ENCODE data around the gene CFHR2.
"Not testable (repeated sequence)": the region's sequence is repeated elsewhere in the genome, so short reads cannot be mapped to it uniquely, and the experiment has no call there.

The CFHR2 gene

DNA sequence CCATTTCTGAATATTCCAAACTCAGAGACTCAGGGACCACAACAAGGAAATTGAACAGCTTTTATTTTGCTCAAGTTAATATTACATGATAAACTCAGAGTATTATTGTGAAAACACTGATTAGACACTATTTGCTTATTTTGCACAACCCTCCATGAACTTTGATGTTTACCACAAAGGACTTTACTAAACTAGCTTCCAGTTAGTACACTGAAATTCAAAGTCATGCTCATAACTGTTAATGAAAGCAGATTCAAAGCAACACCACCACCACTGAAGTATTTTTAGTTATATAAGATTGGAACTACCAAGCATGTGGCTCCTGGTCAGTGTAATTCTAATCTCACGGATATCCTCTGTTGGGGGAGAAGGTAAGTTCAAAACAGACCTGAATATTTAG lies at the start of gene CFHR2:
CFHR2 (plus strand) TSS at position 171 of the 400 bp plus-strand sequence; CDS start at position 314, 143 bp downstream.
- not testable (repeated sequence) for H3K9me3 ChIP-seq (ENCODE audit: control insufficient read depth, insufficient read depth, low read length); H3K9ac ChIP-seq (ENCODE audit: low read depth, low read length); H3K36me3 ChIP-seq (ENCODE audit: insufficient read depth, low read length); H3K4me1 ChIP-seq (ENCODE audit: insufficient read depth, low read length)

DNA sequence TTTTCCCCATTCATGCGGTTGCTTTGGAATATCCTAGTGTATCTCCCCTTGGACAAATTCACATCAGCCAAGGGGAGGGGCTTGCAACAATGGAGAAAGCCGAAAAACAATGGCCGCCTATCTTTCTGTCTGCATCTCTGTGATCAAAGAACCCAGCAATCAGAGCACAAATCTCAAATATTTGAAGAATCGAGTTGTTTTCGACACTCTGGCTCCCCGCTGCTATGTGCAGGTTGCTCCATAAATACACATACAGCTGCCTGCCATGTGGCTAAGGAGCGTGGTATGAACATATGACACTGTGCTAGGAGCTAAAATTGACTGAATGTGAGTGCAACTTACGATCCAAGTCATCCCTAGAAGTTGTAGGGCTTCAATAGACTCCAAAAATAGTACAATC lies 47.2 kb upstream of the CFHR2 start:
- Histone ChIP-seq H3K4me1 (ENCODE audit: insufficient read depth, low read length) (no peaks in the 10 kb centered on the region), H3K9me3 (ENCODE audit: control insufficient read depth, insufficient read depth, low read length) (no peaks in the 10 kb centered on the region), H3K9ac (ENCODE audit: low read depth, low read length) (no peak overlapping the region), H3K36me3 (ENCODE audit: insufficient read depth, low read length) (no peaks in the 10 kb centered on the region)

DNA sequence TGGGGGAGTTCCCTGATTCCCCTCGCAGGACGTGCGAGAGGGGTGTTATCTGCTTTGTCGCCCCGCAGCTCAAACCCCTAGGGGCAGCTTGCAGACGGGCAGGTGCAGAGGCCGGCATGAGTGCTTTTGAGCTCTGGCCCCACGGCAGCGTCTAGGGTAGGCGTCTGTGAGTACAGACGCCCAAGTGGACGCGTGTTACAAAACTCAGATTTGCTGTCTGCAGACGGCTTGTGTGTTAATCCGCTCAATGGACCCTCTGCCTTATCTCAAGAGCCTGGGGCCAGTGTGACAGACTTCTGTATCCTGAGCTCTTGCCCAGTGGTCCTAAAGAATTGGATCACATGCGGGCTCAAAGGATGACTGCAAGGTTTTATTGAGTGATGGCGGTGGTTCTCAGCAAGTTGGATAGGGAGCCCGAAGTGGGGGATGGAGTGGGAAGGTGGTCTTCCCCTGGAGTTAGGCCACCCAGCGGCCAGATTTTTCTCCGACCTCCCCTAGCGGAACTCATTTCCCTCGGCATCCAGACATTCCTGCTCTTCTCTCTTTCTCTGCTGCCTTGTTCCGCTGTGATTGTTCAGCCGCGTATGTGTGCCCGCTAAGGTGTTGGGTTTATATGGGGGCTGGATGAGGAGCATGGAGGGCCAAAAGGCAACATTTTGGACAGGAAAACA lies 46.2 kb upstream of the CFHR2 start:
- Histone ChIP-seq H3K36me3 (ENCODE audit: insufficient read depth, low read length) (no peaks in the 10 kb centered on the region), H3K9me3 (ENCODE audit: control insufficient read depth, insufficient read depth, low read length) (no peaks in the 10 kb centered on the region)

DNA sequence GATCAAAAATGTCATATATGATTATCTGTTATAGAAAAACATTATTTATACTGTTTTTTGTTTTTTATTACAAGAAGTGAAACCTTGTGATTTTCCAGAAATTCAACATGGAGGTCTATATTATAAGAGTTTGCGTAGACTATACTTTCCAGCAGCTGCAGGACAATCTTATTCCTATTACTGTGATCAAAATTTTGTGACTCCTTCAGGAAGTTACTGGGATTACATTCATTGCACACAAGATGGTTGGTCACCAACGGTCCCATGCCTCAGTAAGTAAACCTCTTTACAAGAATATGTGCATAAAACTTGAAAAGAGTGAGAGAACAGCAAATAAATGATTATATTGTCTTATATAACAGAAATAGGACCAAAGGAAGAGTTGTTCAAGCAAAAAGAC lies 41.2 kb upstream of the CFHR2 start:
- Histone ChIP-seq H3K9ac (ENCODE audit: low read depth, low read length) (no peak overlapping the region), H3K36me3 (ENCODE audit: insufficient read depth, low read length) (no peaks in the 10 kb centered on the region), H3K4me1 (ENCODE audit: insufficient read depth, low read length) (peaks cover 12% of the 10 kb centered on the region; the same call in 1 of the 2 replicates), H3K9me3 (ENCODE audit: control insufficient read depth, insufficient read depth, low read length) (no peaks in the 10 kb centered on the region)

More for the DNA sequence above, 46.2 kb upstream of the CFHR2 start:
- Histone ChIP-seq H3K9ac (ENCODE audit: low read depth, low read length) (no peak overlapping the region), H3K4me1 (ENCODE audit: insufficient read depth, low read length) (no peaks in the 10 kb centered on the region)

DNA sequence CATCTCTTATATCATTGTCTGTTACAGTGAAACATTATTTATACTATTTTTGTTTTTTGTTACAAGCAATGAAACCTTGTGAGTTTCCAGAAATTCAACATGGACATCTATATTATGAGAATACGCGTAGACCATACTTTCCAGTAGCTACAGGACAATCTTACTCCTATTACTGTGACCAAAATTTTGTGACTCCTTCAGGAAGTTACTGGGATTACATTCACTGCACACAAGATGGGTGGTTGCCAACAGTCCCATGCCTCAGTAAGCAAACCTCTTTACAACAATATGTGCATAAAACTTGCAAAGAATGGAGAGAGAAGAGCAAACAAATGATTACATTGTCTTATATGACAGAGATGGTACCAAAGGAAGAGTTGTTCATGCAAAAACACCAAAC lies 33.3 kb upstream of the CFHR2 start:
- Histone ChIP-seq H3K9me3 (ENCODE audit: control insufficient read depth, insufficient read depth, low read length) (no peaks in the 10 kb centered on the region), H3K9ac (ENCODE audit: low read depth, low read length) (no peak overlapping the region), H3K36me3 (ENCODE audit: insufficient read depth, low read length) (no peaks in the 10 kb centered on the region), H3K4me1 (ENCODE audit: insufficient read depth, low read length) (peaks cover 4% of the 10 kb centered on the region; the same call in 1 of the 2 replicates)

DNA sequence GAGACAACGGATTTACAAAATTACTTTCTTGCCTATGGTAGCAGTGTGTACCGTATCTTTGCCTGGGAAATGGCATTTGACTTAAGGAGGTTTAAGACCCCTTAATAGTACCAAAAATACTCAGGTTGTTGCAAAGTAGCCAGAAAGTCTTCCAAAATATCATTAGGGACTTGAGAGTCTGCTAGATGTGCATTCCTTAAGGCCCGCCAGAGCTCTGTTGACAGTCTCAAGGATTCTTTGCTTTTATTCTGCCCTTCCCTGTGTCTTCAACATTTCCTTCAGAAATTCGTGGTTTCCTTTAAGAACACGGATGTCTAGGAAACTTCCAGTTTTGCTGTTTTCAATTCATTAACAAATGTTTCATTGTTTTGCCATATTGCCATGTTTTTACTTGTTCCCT lies 31.3 kb upstream of the CFHR2 start:
- H3K9ac ChIP-seq (ENCODE audit: low read depth, low read length); H3K4me1 ChIP-seq (ENCODE audit: insufficient read depth, low read length); H3K36me3 ChIP-seq (ENCODE audit: insufficient read depth, low read length); H3K9me3 ChIP-seq (ENCODE audit: control insufficient read depth, insufficient read depth, low read length): not testable (repeated sequence)

DNA sequence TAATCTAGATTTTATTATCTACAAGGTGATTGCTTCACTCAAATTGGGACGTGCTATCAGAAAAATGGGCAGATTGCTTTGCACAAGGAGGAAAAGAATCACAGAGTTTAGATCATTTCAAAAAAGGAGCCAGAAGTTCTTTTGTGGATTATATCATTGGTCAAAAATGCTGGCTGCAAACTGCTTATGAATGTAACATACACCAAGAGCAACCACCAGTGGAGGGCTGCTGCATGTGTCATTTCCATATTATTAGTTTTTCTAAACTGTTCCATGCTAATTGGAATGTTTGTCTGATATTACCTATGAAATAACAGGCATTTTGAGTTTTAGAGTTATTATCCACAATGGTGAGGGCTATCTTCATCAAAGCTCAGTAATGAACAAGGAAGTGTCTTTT lies 16.7 kb upstream of the CFHR2 start:
- not testable (repeated sequence) for H3K9ac ChIP-seq (ENCODE audit: low read depth, low read length)

DNA sequence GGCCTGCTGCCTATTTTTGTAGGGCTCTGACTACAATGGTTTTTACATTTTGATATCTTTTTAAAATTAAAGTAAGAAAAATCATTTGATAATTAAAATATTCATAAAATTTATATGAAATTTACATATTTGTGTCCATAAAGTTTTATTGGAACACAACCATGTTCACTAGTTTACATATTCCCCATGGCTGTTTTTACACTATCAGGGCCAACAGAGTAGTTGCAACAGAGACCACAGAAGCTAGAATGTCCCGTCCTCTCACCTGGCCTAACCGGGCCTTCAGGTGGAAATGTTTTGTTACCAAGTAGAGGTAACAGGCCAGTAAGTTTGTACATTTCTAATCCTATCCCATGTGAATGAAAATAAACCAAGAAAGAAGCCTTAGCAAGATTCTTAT lies 10.7 kb upstream of the CFHR2 start:
- H3K4me1 ChIP-seq (ENCODE audit: insufficient read depth, low read length); H3K9me3 ChIP-seq (ENCODE audit: control insufficient read depth, insufficient read depth, low read length); H3K9ac ChIP-seq (ENCODE audit: low read depth, low read length); H3K36me3 ChIP-seq (ENCODE audit: insufficient read depth, low read length): not testable (repeated sequence)

More for the DNA sequence above, 16.7 kb upstream of the CFHR2 start:
- not testable (repeated sequence) for H3K36me3 ChIP-seq (ENCODE audit: insufficient read depth, low read length); H3K9me3 ChIP-seq (ENCODE audit: control insufficient read depth, insufficient read depth, low read length); H3K4me1 ChIP-seq (ENCODE audit: insufficient read depth, low read length)

DNA sequence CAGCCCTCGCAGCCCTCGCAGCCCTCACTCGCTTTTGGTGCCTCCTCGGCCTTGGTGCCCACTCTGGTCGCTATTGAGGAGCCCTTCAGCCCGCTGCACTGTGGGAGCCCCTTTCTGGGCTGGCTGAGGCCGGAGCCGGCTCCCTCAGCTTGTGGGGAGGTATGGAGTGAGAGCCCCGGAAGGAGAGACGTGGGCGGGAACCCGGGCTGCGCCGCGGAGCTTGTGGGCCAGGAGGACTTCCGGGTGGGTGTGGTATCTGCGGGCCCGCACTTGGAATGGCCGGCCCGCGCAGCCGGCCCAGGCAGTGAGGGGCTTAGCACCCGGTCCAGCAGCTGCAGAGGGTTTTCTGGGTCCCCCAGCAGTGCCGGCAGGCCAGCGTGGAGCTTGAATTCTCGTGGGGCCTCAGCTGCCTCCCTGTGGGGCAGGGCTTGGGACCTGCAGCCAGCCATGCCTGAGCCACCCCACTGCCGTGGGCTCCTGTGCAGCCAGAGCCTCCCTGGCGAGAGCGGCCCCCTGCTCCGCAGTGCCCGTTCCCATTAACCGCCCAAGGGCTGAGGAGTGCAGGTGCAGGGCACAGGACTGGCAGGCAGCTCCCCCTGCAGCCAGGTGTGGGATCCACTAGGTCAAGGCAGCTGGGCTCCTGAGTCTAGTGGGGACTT lies 9.9 kb upstream of the CFHR2 start:
- Histone ChIP-seq H3K36me3 (ENCODE audit: insufficient read depth, low read length) (no peaks in the 10 kb centered on the region), H3K4me1 (ENCODE audit: insufficient read depth, low read length) (no peaks in the 10 kb centered on the region), H3K9me3 (ENCODE audit: control insufficient read depth, insufficient read depth, low read length) (no peaks in the 10 kb centered on the region), H3K9ac (ENCODE audit: low read depth, low read length) (no peak overlapping the region)

DNA sequence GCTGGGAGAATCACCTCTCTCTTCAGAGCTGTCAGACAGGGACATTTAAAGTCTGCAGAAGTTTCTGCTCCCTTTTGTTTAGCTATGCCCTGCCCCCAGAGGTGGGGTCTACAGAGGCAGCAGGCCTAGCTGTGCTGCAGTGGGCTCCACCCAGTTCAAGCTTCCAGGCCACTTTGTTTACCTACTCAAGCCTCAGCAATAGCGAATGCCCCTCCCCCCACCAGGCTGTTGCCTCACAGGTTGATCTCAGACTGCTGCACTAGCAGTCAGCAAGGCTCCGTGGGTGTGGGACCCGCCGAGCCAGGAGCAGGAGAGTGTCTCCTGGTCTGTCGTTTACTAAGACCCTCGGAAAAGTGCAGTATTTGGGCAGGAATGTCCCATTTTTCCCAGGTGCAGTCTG lies 2.1 kb upstream of the CFHR2 start:
- H3K4me1 ChIP-seq (ENCODE audit: insufficient read depth, low read length); H3K36me3 ChIP-seq (ENCODE audit: insufficient read depth, low read length); H3K9ac ChIP-seq (ENCODE audit: low read depth, low read length); H3K9me3 ChIP-seq (ENCODE audit: control insufficient read depth, insufficient read depth, low read length): not testable (repeated sequence)

DNA sequence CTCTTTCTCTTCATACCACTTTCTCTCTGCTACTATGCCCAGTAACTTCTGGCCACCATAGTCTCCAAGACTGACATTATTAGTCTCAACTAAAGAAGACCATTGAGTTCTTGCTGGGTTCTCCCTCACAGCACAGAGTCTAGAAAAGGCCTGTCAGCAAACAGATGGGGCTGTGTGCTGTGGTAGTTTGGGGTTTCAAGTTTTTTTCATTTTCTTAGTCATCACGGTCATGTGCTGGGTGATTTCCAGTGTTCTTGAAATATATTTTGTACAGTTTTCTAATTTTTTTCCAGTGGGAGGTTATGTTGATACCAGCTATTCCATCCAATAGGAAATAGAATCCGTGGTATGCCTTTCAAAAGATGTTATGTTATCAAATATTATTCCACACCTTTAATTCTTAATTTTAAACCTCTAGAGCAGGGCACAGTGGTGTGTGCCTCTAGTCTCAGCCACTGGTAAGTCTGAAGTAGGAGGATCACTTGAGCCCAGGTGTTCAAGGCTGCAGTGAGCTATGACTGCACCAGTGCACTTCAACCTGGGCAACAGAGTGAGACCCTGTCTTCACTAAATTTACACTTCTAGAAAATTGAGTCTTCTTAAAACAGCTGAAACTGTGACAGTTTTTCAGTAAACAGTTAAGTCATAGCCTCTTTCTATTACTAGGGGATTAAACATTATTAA lies 8.3 kb downstream of the CFHR2 start:
- no peaks in the 10 kb centered on the region for H3K36me3 ChIP-seq (ENCODE audit: insufficient read depth, low read length)
- no peaks in the 10 kb centered on the region for H3K9me3 ChIP-seq (ENCODE audit: control insufficient read depth, insufficient read depth, low read length)
- H3K4me1 ChIP-seq (ENCODE audit: insufficient read depth, low read length): no peaks in the 10 kb centered on the region
- H3K9ac ChIP-seq (ENCODE audit: low read depth, low read length): no peak overlapping the region

DNA sequence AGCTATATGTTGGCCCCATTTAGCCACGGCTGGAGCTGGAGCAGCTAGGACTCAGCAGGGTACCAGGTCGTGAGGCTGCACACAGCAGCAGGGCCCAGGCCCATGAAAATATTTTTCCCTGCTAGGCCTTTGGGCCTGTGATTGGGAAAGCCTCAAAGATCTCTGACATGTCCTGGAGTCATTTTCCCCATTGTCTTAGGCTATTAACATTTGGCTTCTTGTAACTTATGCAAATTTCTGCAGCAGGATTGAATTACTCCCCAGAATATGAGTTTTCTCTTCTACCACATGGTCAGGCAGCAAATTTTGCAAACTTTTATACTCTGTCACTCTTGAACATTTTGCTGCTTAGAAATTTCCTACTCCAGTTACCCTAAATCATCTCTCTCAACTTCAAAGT lies 11.2 kb downstream of the CFHR2 start:
- no peaks in the 10 kb centered on the region for H3K9me3 ChIP-seq (ENCODE audit: control insufficient read depth, insufficient read depth, low read length)
- no peaks in the 10 kb centered on the region for H3K4me1 ChIP-seq (ENCODE audit: insufficient read depth, low read length)
- H3K9ac ChIP-seq (ENCODE audit: low read depth, low read length): no peak overlapping the region
- H3K36me3 ChIP-seq (ENCODE audit: insufficient read depth, low read length): no peaks in the 10 kb centered on the region

DNA sequence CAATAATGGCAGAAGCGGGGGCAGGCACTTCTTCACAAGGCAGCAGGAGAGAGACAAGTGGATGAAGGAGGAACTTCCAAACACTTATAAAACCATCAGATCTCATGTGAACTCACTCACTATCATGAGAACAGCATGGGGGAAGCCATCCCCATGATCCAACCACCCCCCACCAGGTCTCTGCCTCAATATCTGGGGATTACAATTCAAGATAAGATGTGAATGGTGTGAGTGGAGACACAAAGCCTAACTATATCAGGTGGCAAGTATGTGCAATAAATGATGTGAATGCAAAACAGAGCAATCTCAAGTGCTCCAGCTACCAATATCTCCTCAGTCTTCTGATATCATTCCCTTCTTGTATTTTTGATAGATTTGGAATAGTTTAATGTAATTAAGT lies 12.4 kb downstream of the CFHR2 start:
- H3K9me3 ChIP-seq (ENCODE audit: control insufficient read depth, insufficient read depth, low read length): no peaks in the 10 kb centered on the region
- H3K9ac ChIP-seq (ENCODE audit: low read depth, low read length): no peak overlapping the region
- no peaks in the 10 kb centered on the region for H3K4me1 ChIP-seq (ENCODE audit: insufficient read depth, low read length)
- no peaks in the 10 kb centered on the region for H3K36me3 ChIP-seq (ENCODE audit: insufficient read depth, low read length)

DNA sequence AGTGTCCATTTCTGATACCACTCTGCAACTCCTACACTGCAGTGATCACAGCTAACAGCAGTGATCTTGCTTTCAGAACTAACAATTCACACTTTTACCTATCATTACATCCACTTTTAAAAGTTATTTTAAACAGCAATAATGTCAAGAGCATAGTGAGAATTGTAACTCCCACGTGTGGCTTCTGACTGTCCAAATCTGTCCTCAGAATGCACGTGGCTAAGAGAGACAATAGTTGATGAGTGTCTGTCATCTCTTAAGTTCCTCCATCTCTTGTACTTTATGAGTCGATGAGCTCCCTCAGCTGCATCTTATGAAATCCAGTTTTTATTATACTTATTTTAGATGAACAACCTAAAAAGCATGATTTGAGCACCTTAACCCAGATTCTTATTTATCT lies 17.3 kb downstream of the CFHR2 start:
- H3K36me3 ChIP-seq (ENCODE audit: insufficient read depth, low read length): no peaks in the 10 kb centered on the region
- H3K4me1 ChIP-seq (ENCODE audit: insufficient read depth, low read length): no peaks in the 10 kb centered on the region
- no peak overlapping the region for H3K9ac ChIP-seq (ENCODE audit: low read depth, low read length)
- no peaks in the 10 kb centered on the region for H3K9me3 ChIP-seq (ENCODE audit: control insufficient read depth, insufficient read depth, low read length)

DNA sequence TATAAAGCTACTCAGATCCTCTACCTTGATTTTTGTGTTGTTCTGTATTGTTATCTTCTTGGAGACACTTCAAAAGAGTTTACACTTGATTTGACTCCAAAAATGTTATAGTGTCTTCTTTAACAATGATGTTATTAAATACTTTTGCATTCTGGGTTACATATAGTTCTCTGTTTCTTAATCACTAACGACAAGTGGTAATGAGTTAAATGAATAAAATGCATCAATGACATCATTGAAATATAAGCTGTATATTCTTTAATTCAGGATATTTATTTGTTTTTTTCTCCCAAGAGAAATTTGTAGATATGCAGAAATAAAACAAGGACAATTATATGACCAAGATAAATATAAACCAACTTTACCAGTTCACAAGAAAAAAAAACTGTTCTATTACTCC lies 26.6 kb downstream of the CFHR2 start:
- Histone ChIP-seq H3K9ac (ENCODE audit: low read depth, low read length) (no peak overlapping the region), H3K36me3 (ENCODE audit: insufficient read depth, low read length) (no peaks in the 10 kb centered on the region), H3K4me1 (ENCODE audit: insufficient read depth, low read length) (no peaks in the 10 kb centered on the region), H3K9me3 (ENCODE audit: control insufficient read depth, insufficient read depth, low read length) (no peaks in the 10 kb centered on the region)

Data from ES-I3 (cell line).